CD4-positive, alpha-beta T cell treated with Interleukin-15 for 1 hour (primary cell): ENCODE results near the gene DDAH1.
"Not testable (repeated sequence)": the region's sequence is repeated elsewhere in the genome, so short reads cannot be mapped to it uniquely, and the experiment has no call there.

Source experiments
- DNase-seq: peaks from one replicate; pipeline ENCODE4 v3.0.0-alpha.2; 2020

The DDAH1 gene

DNA sequence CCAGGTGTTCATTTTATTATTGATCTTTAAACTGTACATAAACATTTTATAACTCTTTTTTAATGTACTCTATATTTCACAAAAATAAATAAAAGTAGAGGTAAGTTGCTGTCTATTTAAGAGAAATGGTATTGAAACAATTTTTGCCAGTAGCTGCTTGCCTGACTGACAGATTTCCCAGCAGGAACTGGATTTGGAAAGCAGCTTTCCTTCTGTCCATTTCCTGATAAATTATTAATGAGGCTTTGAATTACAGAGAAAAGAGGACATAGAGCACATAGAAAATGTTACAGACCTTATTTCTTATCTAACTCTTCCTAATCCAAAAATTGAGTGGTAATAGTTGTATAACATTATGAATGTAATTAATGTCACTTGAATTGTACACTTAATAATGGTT lies 108.8 kb downstream of the DDAH1 start:
- no peak for DNase-seq

DNA sequence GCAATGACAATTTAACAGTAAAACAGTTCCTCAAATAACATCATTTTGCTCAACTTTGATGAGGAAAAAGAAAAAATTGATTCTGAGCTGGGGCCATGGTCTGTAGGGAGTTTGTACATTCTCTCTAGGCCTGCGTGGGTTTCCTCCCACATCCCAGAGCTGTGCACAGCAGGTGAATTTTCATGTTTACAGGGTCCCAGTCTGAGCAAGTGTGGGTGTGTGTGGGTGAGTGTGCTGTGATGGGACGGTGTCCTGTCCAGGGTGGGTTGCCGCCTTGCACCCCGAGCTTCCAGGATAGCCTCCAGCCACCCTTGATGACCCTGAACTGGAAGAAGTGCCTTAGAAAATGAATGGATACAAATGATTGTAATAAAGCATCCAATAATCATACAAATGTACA lies 112.9 kb downstream of the DDAH1 start:
- no peak for DNase-seq

DNA sequence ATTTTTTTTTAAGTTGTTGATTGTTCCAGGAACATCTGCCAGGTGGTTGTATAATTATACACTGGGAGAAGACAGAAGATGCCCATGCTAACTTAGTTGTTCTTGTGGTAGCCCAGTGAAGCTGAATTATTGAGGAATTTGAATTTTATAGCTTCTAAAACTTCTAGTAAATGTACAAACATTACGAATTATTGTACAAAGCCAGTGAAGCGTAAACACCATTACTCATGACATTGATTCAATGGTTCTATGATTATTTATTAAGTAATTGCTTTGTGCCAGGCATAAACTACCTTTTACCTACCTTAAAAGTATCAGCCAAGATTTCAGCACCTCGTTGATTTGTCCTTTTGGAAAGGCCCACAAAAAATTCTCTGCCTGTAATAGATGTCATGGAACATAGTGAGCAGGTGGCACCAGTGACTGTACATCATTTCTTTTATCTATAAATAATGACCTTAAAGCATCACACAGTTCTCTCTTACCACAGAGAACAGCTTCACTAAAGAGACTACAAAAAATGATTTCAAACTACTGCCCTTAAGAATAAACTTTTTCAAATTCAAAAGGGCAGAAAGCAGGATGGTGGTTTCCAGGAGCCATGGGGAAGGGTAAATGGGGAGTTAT lies 113.6 kb downstream of the DDAH1 start:
- no peak for DNase-seq

DNA sequence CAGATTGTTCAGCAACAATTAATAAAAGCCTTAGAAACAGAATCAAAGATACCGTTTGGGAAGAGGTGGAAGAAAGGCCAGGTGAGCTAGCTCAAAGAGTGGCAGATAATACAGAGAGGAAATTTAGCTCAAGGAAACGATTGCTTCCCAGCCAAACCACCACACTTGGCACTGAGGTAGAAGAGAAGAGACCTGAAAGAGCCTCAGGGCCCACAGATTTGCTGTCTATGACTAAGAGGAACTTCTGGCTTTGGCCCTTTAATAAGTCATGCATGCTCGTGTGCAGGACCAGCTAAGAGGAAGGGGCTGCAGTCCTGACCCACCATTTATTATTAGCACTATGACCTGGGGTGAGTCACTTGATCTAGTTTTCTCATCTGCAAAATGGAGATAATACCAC lies 115.7 kb downstream of the DDAH1 start:
- no peak for DNase-seq

DNA sequence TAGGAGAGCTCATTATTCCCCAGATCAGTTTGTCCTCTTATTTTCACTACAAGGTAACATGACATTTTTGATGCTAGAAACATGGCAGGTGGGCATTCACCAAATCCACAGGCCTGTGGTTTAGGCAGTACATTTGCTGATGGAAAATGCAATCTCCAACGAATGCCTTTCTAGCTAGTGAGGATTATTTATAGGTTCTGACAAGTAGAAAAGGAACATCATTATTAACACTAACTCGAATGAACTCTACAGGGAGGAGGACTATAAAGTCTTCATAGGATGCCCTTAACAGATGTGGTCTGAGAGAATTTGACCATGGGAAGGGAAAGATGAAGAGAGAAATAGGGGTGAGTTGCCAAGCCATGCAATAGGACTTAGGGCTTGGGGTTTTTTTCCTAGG lies 117.1 kb downstream of the DDAH1 start:
- no peak for DNase-seq

DNA sequence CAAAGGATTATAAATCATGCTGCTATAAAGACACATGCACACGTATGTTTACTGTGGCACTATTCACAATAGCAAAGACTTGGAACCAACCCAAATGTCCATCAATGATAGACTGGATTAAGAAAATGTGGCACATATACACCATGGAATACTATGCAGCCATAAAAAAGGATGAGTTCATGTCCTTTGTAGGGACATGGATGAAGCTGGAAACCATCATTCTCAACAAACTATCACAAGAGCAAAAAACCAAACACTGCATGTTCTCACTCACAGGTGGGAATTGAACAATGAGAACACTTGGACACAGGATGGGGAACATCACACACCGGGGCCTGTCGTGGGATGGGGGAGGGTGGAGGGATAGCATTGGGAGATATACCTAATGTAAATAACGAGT lies 117.7 kb downstream of the DDAH1 start:
- not testable (repeated sequence) for DNase-seq

DNA sequence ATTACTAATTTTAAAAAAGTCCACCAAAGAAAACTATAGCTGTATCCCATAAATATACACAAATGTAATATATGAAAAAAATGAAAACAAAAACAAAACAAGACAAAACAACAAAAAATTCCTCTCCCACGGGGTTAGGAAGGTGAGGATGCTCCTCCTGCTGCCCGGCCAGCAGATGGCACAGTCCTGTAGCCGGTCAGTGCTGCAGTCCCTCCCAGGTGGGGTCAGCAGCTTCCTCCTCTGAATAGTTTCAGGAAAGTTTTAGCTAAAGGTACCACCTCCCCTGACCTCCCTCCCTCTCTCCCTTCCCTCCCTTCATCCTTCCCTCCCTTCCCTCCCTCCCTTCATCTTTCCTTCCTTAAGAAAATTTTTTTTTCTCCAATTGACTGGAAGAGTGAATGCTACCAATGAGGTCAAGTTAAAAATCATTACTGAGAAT lies 120.7 kb downstream of the DDAH1 start:
- DNase-seq, result no peak

DNA sequence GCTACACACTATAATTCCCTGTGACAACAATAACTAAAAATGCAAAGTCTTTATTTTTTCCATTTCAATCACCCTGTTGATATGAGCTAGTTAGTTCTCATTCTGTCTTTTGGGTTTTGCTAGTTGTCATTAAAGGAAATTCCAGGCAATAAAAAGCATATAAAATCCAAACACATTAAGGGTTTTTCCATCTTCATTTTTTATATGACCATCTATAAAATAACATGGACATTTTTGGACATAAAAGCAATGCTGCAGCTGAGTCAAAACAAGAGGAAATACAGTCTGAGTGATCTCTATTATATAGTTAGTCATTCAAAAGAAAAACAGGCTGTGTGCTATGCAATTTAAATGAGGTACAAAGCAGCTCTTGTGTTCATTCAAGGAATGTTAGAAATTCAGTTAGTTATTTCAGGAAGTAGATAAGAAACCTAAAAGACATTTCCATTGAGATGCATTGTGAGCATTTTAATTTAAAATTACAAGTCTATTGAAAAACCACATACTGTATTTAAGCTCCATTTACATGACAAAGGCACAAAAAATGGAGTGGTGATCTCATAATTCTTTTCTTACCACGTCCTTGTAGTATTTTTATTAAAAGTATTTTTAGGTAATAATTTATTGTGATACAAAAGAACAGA lies 121.2 kb downstream of the DDAH1 start:
- DNase-seq, result no peak

DNA sequence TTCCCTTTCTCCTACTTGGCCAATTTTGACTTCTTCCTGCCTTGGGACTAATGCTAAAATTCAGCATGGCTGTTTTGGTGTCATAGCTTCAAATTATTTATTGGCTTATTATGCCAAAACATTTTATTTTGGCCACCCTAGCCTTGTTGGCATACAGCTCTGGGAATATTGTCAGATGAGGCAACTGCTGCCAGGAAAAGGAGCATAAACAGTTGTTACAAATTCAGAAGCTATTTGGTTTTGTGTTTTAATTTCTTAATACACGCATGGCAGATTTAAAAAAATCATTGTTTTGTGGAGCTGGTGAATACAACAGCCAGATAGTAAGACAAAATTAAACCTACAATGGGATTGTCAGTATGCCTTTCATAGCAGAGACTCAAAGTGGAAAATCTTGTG lies 121.7 kb downstream of the DDAH1 start:
- no peak for DNase-seq

DNA sequence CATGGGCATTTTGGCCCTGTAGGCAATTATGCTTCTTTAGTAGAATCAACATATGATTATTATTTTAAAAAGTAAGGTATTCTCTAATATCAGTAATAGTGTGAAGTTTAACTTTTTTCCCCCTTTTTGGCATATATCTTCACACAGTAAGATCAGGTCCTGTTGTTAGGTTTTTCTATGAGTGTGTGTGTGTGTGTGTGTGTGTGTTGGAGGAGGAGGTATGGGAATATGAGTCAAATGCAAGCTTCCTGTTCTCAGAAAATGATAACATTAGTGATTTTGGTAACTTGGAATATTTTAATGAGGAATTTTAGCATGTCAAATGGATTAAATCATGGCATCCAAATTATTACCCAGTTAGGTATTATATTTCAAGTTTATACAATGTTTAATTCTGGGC lies 122.8 kb downstream of the DDAH1 start:
- DNase-seq, result no peak

DNA sequence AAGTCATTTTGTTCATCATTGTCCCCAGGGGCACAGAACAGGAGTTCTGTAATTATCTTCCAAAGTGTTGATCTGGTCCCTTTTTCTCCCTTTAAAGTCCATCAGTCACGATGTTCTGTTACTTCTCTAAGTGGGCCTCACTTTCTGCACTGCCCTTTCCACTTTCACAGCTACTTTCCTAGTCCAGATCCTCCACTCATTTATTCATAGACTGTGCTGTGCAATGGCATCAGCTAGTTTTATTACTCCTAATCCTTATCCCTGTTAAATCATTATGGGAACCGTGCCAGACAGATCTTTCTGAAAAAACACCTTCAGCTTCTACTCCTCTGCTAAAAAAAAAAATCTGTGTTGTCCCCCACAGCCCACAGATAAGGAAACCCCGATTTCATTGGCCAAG lies 124.5 kb downstream of the DDAH1 start:
- no peak for DNase-seq

DNA sequence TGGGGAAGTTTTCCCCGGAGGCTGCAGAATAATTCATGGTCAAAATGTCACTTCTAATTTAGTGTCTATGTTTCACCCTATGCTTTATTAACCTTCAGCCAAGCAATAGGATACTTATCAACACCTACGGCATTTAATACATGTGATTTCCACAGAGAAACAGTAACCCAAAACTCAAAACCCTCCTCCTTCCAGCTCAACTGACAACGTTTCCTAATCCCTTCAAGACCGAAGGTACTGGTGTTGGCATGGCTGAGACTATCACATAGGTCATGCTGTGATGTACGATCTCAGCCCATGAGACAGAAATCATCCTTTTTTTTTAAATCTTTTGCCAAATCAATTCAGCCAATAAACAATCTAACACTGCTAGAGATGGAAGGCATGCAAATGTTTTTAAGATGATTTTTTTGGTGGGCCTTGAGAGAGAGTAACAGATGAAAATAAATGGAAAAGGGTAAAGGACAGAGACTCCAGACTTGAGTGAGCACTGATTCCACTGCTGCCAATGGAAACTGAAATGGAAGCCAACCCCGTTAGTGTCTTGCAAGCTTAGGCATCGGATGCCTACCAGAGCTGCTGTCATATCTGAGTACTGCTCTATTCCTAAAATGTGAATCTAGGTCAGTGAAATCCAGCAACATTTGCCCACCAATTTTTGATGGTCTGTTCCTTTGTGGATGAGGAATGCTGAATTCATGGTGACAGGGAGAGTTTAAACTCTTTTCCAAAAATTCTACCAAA lies 125.1 kb downstream of the DDAH1 start:
- DNase-seq, result no peak

DNA sequence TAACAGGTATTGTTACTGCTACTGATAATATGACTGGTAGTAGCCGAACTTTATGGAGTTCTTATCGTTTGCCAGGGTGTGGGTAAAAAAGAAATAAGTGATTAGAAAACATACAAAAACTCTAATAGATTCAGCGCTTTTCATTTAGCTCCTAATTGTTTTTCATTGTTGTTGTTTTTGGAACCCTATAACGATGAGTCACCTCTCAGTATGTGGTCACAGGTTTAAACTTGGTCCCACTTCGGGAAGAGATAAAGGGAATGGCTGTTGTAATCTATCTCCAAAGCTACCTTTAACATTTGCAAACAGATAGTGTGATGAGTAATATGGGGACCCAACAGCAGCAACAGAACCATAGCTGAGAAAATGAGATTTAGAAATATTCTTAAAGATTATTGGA lies 125.9 kb downstream of the DDAH1 start:
- DNase-seq, result no peak

DNA sequence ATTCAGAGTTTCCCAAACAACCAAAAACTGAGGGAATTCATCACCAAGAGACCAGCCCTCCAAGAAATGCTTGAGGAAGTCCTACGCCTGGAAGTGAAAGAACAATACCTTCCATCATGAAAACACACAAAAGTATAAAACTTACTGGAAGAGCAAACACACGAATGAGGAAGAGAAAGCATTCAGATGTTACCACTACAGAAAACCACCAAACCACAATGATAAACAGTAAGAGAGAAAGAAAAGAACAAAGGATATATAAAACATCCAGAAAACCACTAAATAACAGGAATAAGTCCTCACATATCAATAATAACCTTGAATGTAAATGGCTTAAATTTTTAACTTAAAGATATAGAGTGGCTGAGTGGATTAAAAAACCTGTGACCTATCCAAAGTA lies 130.0 kb downstream of the DDAH1 start:
- DNase-seq, result no peak

DNA sequence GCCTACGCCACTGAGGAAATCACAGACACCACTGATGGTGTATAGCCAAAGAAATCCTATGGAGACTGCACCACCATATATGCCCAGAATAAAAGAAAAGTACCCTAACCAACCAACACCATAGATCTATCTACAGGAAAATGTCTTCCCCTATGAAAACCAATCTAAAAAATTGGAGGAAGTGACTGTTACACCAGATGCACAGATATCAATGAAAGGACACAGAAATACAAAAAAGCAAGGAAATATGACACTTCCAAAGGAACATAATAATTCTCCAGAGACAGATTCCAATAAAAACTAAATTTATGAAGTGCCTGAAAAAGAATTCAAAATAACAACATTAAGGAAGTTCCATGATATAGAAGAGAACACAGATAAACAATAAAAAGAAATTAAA lies 131.8 kb downstream of the DDAH1 start:
- DNase-seq, result no peak

DNA sequence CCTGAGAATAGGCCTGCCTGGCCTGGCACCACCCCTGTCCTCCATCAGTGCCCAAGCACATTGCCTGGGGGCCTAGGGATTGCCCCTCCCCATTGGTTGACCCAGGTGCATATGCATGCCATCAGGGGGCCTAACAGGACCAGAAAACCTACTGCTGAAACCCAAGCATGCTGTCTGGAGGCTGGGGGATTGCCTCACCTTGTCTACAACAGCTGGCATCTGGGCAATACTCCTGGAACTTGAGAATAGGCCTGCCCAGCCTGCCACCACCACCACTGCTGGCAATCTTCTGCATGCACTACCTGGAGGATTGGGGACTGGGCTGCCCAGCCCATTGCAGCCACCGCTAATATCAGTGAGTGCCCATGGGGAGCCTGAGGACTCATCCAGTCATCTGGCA lies 132.4 kb downstream of the DDAH1 start:
- DNase-seq, result no peak

DNA sequence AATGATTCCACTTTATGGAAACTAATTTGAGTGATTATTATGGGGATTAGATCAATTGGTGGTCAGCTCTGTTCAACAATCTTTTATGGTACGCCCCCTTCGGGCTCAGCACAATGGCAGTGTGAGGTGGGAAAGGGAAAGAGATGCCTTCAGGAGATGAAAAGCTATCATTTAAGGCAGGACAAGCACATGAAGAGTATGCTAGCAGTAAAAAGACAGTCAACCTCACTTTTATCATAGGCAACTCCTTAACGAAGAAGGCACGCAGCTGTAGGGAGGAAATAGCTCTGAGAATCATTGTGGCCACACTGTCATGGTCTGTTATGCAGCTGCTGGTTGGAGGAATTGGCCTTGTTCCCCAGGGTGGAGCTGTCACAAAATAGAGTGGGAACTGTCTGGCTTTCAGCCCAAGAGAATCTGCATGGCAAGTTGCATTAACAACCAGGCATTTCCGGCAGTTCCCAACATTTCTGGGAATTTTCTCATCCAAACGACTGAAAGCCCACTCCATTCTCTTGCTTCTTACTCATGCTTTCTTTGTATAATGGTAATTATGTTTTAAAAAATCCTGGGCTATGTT lies 134.2 kb downstream of the DDAH1 start:
- no peak for DNase-seq

DNA sequence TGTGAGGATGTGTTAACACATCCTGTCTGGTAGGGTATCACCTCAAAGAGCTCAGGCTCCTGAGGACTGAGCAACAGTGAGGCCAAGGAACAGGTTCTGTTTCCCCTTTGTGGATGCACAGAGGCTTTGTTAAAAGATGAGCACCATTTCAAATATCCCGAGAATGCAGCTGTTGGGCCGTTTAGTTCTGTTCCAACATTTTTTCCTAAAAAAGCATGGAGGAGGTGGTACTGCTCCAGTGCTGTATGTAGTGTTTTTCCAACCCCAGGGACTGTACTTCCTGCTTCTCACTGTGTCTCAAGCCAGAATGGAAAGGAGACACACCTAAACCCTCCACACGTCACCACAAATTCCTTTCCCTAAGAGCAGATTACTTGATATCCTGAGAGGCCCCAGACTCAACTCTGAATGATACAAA lies 134.7 kb downstream of the DDAH1 start:
- DNase-seq, result no peak

DNA sequence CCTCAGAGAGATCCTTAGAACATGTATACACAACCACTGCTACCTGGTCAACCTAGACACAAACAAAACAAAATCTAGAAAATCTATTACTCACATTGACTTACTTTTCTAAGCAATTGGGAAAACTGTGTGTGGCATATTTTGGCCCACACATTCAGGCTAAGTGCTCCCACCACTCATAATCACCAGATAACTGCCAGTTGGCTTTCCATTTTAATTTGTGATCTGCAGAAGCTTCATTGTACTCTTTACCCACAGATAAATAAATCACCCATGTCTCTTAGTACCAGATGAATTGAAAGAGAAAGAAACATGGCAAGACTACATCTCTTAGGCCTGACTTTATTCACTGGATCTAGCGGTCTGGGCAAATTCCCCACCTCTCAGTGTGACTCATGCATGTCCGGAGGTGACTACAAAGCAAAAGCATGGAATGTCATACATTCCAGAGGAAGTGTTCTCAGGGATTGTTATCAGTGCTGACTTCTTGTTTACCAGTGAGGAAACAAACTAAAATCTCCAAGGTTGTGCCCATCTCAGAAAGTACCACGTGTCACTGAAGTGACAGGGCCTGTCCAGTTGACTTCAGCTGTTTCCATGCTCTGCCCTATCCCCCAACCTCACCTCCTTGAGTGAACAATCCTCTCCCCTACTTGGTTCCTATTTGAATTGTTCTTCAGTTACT lies 136.1 kb downstream of the DDAH1 start:
- DNase-seq, result no peak

DNA sequence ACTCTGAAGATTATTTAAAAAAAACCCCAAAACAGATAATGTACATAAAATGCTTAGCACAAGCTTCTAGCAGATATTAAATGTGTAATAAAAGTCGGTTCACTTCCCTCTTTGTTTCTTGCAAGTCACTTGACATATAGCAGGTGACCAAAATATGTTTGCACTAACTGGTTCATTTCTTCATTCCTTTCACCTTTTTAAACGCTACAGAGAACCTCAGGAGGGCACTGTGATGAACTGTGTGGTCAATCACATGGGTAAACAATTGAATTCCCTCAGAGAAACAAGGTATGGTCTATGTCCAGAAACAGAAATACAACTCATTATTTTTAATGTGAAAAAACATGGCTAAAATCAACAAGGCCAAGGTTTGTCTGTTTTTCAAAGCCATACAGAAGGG lies 137.2 kb downstream of the DDAH1 start:
- no peak for DNase-seq

DNA sequence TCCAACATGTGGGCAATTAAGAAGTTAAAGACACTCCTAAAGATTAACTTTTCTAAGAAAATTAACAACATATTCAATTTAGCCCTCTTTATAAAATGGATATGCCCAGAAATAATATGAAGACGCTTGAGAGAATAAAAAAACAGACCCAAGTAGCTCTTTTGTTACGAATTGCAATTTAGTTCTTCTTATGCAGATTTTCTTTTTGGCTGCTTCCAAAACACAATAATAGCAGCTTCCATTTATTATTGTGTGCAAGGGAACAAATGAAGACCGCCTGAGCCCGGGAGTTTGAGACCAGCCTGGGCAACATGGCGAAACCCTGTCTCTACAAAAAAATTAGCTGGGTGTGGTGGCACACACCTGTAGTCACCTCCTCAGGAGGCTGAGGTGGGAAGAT lies 138.1 kb downstream of the DDAH1 start:
- DNase-seq, result no peak

DNA sequence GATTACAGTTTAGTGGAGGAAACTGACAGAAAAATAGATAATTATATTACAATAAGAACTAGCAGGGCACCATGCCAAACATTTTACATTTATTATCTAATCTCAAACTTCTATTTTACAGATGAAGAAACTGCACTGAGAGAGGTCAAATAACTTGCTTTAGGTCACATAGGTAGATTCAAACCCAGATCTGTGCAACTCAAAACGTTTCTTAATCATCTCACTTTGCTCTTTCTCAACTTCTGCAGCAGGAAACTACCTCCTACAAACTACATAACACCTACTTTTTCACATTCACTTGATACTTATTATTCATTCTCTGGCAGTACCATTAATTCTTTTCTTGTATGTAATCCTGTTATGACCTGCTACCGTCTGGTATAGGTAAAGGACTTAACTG lies 138.6 kb downstream of the DDAH1 start:
- DNase-seq, result no peak

DNA sequence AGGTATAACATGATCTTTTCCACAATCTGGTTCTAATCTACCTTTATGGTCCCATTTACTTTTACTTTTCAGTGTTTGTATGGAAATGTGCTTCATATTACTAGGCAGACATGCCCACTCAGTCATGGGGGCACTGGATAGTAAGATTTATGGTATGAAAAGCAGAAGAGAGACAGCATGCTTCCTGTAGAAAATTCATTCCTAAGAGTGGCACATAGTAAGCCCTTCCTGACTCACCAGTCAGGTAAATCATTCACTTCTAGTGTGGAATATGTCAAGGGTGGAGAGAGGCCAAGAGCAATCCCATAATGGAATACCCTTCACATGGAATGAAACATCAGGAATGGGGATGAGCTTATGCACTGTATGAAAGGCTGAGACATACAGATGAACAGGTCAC lies 139.0 kb downstream of the DDAH1 start:
- no peak for DNase-seq

DNA sequence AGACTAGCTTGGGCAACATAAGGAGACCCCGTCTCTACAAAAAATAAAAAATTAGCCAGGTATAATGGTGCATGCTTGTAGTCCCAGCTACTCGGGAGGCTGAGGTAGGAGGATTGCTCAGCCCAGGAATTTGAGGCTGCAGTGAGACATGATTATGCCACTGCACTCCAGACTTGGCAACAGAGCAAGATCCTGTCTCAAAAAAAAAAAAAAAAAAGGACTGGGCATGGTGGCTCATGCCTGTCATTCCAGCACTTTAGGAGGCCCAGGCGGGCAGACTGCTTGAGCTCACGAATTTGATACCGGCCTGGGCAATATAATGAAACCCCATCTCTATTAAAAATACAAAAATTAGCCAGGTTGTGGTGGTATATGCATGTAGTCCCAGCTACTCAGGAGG lies 141.2 kb downstream of the DDAH1 start:
- DNase-seq, result no peak
